SIG-M5 treated with dmso at 0.1 percent for 504 hours (cell line): ENCODE results near the gene ZNF773.
"Not testable (repeated sequence)": the region's sequence is repeated elsewhere in the genome, so short reads cannot be mapped to it uniquely, and the experiment has no call there.

Experiments used
- DNase-seq: peaks from one replicate; lab custom pipeline; 2025; ENCODE audit not compliant: unreplicated experiment; lab: John Stamatoyannopoulos, UW

Gene ZNF773

DNA sequence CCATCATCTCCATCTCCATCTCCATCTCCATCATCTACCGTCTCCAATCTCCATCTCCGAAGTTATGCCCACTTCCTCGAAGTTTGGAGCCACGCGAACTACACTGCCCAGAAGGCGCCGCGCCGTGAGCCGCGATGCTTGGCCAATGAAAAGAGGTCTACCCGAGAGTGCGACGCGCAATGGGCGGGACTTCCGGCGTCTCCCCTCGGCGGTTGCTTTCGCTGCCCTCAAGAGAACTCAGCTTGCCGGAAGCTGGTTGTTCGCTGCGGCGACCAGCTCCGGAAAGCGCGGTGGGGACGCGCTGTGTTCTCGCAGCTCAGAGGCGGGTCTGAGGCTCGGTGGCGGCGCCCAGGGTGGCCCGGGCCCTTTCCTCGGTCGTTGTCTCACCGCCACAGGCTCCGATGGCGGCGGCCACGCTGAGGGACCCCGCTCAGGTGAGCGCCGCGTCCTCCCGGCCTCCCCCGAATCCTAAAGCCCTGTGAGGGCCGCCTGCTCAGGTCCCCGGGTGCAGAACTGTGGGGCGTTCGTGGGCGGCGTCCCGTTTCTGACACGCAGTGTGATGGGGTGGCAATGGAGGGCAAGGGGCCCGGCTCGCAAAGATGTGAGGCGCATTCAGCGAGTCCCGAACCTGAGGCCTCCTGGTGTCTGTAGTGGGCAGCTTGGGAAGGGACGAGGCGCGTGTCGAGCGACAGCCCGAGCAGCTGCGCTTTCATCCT is at the start of gene ZNF773:
Gene ZNF773, plus strand, starts transcription at position 259 of the 716 bp plus-strand sequence. Its CDS starts 143 bp downstream, at position 402.
- DNase-seq: peak; percentile 79

- no peak for DNase-seq
Observed at GRCh38 chr19:57452307-57452706, 47.4 kb upstream of the ZNF773 start.

DNA sequence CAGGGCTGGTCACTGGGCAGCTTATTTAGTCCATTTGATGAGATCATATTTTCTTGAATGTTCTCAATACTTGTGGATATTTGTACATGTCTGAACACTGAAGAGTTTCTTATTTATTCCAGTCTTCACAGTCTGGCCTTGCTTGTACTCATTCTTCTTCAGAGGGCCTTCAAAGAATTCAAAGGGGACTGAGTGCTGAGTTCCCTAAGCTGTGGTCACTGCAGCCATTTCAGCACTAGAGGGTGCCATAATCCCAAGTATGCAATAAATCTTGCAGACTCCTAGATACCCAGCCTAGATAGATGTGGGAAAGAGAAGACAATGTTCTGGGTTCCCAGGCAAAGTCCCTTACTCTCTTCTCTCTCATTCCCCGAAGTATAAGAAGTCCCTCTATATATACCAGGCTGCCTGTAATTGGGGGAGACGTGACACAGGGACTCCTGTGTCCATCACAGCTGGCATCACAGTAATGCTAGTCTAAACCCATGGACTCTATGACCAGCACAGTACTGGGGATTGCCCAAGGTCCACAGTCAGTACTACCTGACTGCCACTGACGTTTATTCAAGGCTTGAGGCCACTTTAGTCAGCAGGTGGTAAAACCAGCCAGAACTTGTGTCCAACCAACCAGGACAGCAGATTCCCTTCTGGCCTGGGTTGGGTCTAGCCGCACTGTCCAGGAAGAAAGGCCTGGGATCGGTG is 33.9 kb upstream of the ZNF773 start:
- DNase-seq: peak; percentile 51

DNA sequence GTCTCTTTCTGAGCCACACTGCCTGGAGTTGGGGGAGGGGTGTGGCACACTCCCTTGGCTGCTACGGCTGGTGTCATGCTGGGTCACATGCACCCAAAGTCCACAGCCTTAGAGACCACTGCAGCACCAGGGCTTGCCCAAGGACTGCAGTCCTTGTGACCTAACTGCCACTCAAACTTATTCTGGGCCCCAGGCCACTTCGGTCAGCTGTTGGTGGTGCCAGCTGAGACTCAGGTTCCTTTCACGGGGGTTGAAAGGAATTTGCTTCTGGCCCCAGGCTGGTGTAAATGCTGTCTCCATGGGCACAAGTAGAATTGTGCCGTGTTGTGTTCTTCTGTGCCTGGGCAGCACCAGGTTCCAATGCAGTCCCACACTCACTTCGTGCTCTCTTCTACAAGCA is 33.2 kb upstream of the ZNF773 start:
- DNase-seq: no peak

GRCh38 chr19:57473646-57474045 is 26.1 kb upstream of the ZNF773 start:
- DNase-seq: no peak

GRCh38 chr19:57477191-57478008 is 22.3 kb upstream of the ZNF773 start, which contains the start of gene ZNF772:
Gene ZNF772 (minus strand): TSS chr19:57477566. CDS start chr19:57477309, 257 bp downstream.
- DNase-seq: peak; percentile 79

GRCh38 chr19:57487477-57488298 is 12.1 kb upstream of the ZNF773 start, which contains the start of gene ZNF419:
Gene ZNF419 (plus strand): TSS chr19:57487750. CDS start chr19:57487951, 201 bp downstream.
- DNase-seq: peak; percentile 72

DNA sequence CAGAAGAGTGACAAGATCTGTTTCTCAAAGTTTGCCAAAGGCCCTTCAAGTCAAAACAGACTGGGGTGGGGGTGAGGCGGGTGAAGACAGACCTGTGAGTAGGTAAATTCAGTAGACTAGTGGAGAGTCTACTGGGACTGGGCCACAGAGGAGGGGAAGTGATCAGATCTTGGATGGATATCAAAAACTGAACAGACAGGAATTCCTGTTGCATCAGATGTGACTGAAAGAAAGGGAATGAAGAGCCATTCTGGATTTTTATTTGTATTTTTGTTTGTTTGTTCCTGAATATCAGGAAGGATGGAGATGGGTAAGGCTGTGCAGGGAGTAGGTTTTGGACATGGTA is 11.5 kb upstream of the ZNF773 start:
- not testable (repeated sequence) for DNase-seq

- DNase-seq: not testable (repeated sequence)
Observed at GRCh38 chr19:57499332-57499679, 432 bp upstream of the ZNF773 start.

DNA sequence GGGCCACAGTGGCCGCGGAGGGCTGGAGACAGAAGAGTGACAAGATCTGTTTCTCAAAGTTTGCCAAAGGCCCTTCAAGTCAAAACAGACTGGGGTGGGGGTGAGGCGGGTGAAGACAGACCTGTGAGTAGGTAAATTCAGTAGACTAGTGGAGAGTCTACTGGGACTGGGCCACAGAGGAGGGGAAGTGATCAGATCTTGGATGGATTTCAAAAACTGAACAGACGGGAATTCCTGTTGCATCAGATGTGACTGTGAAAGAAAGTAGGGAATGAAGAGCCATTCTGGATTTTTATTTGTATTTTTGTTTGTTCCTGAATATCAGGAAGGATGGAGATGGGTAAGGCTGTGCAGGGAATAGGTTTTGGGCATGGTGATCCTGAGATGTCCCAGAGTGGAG is 662 bp downstream of the ZNF773 start:
- DNase-seq: not testable (repeated sequence)

DNA sequence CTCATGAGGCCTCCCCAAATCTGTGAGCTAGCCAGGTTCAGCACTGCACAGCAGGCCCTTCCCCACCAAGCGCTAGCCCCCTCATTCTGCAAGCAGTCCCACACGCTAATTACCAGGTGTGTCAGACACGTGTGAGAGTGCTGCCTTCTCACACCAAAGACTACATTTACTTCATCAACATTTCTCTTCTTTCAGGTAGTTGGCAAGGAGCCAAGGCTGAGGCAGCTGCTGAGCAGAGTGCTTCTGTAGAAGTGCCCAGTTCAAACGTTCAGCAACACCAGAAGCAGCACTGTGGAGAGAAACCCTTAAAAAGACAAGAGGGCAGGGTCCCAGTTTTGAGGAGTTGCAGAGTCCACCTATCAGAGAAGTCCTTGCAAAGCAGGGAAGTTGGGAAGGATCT is 6.4 kb downstream of the ZNF773 start:
- no peak for DNase-seq

DNA sequence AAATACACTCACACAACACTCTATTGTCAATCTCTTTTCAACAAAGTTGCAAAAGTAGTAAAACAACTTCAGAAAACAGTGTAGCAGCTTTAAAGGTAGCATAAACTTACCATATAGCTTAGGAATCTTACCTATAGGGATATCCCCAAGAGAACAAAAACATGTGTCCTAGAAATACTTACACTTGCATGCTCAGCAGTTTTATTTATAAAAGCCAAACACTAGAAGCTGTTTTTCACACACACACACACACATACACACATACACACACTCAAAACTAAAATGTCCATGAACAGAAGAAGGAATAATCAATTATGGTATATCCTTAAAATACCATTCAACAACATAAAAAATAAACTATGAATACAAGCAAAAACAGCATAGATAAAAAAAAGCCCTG is 11.7 kb downstream of the ZNF773 start:
- DNase-seq: no peak

DNA sequence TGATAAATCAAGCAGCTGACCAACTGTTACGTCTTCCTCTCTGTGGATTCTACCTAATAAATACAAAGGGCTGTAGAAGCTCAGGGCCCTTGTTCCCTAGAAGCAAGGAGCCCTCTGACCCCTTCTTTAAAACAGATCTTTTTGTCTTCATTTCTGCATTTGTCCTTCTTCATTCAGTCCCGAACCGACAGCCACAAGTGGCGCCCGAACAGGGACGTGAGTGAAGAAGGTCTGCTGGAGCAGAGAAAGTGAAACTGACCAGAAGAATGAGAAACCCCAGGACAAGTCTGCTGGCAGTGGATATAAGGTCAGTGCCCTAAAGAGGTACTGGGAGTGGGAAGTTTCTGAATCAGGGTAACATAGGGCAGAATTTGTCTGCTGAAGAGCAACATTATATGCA is 13.1 kb downstream of the ZNF773 start:
- no peak for DNase-seq

DNA sequence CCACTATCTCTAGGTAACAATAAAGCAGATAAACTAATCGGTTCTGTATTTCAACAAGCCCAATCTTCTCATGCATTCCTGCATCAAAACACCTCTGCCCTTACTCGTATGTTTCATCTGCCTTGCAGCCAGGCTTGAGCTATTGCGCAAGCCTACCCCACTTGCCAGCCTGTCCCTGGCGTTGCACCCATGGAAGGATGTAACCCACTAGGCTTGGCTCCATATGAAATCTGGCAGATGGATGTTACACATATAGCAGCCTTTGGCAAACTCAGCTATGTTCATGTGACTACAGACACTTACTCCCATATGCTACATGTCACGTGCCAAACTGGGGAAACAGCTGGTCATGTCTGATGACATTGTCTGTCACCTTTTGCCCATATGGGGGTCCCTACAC is 15.5 kb downstream of the ZNF773 start:
- no peak for DNase-seq

DNA sequence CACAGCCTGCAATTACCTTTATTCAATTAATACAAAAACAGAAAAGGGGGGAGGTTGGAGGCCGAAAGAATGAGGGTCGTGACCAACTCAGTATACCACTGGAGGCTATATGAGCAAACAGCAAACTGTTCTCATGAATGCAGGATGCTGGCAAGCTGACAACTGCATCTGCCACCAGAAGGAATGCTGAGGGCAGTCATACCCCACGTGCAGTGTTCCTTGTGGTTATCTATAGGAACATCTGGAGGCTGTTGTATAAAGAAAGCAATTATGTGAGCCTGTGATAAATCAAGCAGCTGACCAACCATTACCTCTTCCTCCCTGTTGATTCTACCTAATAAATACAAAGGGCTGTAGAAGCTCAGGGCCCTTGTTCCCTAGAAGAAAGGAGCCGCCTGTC is 18.3 kb downstream of the ZNF773 start:
- not testable (repeated sequence) for DNase-seq

DNA sequence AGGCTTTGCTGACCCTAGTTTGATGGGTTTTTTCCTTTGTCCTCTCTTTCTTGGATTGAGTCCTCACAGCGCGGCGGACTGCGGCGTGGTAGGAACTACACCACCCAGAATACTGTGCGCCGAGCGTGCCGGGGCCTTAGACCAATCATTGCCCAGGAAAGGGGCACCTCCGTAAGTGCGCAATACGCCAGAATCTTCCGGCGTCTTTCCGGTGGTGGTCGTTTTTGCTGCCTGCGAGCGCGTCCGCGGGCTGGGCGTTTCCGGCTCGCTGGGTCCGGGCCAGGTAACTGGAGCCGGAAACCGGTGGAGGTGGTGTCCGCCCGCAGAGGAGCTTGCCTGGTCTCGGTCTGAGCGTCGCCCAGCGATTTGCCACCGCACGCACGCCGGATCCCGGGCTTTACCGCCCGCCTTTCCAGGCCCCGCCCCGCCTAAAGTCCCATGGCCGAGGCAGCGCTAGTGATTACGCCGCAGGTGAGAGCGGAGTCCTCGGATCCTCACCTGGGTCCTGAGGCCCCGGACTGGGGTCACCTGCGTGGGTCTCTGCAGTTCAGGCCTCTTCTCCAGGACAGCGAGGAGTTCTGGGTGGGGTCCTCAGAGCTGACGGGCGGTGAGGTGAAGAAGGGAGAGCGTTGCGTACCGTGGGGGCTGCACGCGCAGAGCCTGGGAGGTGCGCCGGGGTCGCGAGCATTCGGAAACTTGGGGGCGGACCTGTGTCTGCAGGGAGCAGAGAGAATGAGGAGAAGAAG is 27.6 kb downstream of the ZNF773 start, which contains the start of gene ZNF549:
Gene ZNF549, plus strand, starts transcription at position 221 of the 746 bp plus-strand sequence. Its CDS starts 218 bp downstream, at position 439.
- peak; percentile 89 for DNase-seq

DNA sequence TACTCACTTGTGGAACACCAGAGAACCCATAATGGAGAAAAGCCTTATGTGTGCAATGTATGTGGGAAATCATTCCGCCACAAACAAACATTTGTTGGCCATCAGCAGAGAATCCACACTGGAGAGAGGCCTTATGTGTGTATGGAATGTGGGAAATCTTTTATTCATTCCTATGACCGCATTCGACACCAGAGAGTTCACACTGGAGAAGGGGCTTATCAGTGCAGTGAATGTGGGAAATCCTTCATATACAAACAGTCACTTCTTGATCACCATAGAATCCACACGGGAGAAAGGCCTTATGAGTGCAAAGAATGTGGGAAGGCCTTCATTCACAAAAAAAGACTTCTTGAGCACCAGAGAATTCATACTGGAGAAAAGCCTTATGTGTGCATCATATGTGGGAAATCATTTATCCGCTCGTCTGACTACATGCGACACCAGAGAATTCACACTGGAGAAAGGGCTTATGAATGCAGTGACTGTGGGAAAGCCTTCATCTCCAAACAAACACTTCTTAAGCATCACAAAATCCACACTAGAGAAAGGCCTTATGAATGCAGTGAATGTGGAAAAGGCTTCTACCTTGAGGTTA is 38.3 kb downstream of the ZNF773 start:
- DNase-seq: no peak

DNA sequence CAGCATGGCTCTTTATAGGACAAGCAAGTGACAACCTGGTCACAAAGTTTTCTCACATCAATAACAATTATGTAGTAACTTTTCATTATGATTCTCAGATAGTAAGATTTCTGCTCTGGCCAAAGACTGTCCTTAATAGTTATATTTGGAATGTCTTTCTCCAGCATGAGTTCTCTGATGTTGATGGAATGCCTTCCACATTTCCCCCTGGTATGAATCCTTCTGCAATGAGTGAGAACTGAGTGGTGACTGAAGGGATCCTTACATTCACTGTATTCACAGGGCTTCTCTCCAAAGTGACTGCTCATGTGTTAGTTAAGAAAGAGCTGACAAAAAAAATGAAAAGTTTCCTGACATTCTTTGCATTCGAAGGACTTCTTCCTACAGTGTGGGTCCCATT is 46.8 kb downstream of the ZNF773 start:
- DNase-seq: no peak

DNA sequence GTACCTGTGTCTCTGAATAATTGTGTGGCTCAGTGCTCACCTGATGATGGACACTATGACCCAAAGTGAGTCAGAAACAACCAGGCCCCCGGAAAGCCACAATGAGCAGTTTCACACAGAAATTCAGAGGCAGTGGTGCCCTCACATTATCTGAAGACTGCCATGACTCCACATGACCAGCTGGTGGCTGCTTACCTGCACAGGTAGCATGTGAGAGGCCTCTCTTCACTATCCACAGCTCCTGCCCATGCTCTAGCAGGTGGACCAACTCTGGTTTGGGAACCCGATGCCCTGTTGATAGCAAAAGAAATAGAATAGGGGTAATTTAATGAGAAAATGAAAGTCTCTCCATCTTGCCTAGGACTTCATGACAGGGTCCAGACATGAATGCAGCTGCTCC is 52.7 kb downstream of the ZNF773 start:
- DNase-seq: no peak

DNA sequence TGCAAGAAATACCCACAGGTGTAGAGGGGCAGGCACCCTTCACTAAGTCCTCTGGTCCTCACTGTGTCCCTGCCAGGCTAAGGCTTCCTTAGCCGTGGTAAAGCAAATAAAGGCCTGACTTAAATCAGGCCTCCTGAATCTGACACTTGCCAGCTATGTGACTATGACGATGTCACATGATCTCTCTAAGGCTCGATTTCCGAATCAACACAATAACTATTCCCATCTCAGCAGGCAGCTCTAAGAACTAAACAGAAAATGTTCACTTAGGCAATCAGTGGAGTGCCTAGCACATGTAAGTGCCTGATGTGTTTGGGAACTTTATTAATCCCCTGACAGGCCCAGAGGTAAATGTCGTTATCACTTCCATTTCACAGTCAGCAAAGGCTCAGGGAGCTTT is 57.9 kb downstream of the ZNF773 start:
- no peak for DNase-seq
